ENCODE measurements around the gene CBLB. TPM values are rescaled to one million over a fixed set of nuclear protein-coding genes. Genes with fewer than 3 reads are reported as not detected.

The CBLB gene
- total and polyA plus RNA-seq, 2 donors, result 14.4 to 126 TPM

GRCh38 chr3:105813710-105814109 lies 55.1 kb downstream of the CBLB start:
- H3K36me3 ChIP-seq (ENCODE audit: insufficient read depth), result no peaks in the 10 kb centered on the region
- no peak overlapping the region for H3K4me3 ChIP-seq (ENCODE audit: low read depth, low read length)
- WGBS, result 72% methylated on average over 1 of the region's 1 CpG
- DNase-seq (ENCODE audit: extremely low spot score), result no peak
- H3K27ac ChIP-seq (ENCODE audit: low read depth), result no peak overlapping the region
- H3K4me1 ChIP-seq (ENCODE audit: insufficient read depth), result peaks cover 1% of the 10 kb centered on the region

- DNase-seq (ENCODE audit: extremely low spot score), result no peak
- Histone ChIP-seq H3K36me3 (ENCODE audit: insufficient read depth) (no peaks in the 10 kb centered on the region), H3K4me3 (ENCODE audit: low read depth, low read length) (no peak overlapping the region), H3K4me1 (ENCODE audit: insufficient read depth) (peaks cover 1% of the 10 kb centered on the region), H3K27ac (ENCODE audit: low read depth) (no peak overlapping the region)
- WGBS, result 55% methylated on average over 1 of the region's 1 CpG
Observed at GRCh38 chr3:105812194-105812586, 56.6 kb downstream of the CBLB start.

GRCh38 chr3:105811518-105812193 lies 57.2 kb downstream of the CBLB start:
- DNase-seq (ENCODE audit: extremely low spot score), result no peak
- H3K4me3 ChIP-seq (ENCODE audit: low read depth, low read length), result no peak overlapping the region
- H3K27ac ChIP-seq (ENCODE audit: low read depth), result no peak overlapping the region
- no peaks in the 10 kb centered on the region for H3K36me3 ChIP-seq (ENCODE audit: insufficient read depth)
- H3K4me1 ChIP-seq (ENCODE audit: insufficient read depth), result peaks cover 1% of the 10 kb centered on the region
- 76% methylated on average over 10 of the region's 10 CpGs for WGBS

- DNase-seq (ENCODE audit: extremely low spot score), result no peak
- Histone ChIP-seq H3K4me1 (ENCODE audit: insufficient read depth) (peaks cover 1% of the 10 kb centered on the region), H3K36me3 (ENCODE audit: insufficient read depth) (no peaks in the 10 kb centered on the region), H3K27ac (ENCODE audit: low read depth) (no peak overlapping the region), H3K4me3 (ENCODE audit: low read depth, low read length) (no peak overlapping the region)
- WGBS, result 22% methylated on average over 2 of the region's 2 CpGs
Observed at GRCh38 chr3:105809208-105809888, 59.5 kb downstream of the CBLB start.

- H3K4me1 ChIP-seq (ENCODE audit: insufficient read depth), result peaks cover 1% of the 10 kb centered on the region
- no peaks in the 10 kb centered on the region for H3K36me3 ChIP-seq (ENCODE audit: insufficient read depth)
- no peak overlapping the region for H3K27ac ChIP-seq (ENCODE audit: low read depth)
- WGBS, result 96% methylated on average over 3 of the region's 3 CpGs
- H3K4me3 ChIP-seq (ENCODE audit: low read depth, low read length), result no peak overlapping the region
- no peak for DNase-seq (ENCODE audit: extremely low spot score)
Observed at GRCh38 chr3:105807701-105808100, 61.1 kb downstream of the CBLB start.

GRCh38 chr3:105807146-105807545 lies 61.7 kb downstream of the CBLB start:
- Histone ChIP-seq H3K36me3 (ENCODE audit: insufficient read depth) (no peaks in the 10 kb centered on the region), H3K4me1 (ENCODE audit: insufficient read depth) (peaks cover 1% of the 10 kb centered on the region), H3K27ac (ENCODE audit: low read depth) (no peak overlapping the region), H3K4me3 (ENCODE audit: low read depth, low read length) (no peak overlapping the region)
- no peak for DNase-seq (ENCODE audit: extremely low spot score)
- 94% methylated on average over 4 of the region's 4 CpGs for WGBS

GRCh38 chr3:105806359-105806758 lies 62.5 kb downstream of the CBLB start:
- no peak overlapping the region for H3K4me3 ChIP-seq (ENCODE audit: low read depth, low read length)
- DNase-seq (ENCODE audit: extremely low spot score), result no peak
- H3K36me3 ChIP-seq (ENCODE audit: insufficient read depth), result no peaks in the 10 kb centered on the region
- peaks cover 1% of the 10 kb centered on the region for H3K4me1 ChIP-seq (ENCODE audit: insufficient read depth)
- H3K27ac ChIP-seq (ENCODE audit: low read depth), result no peak overlapping the region

GRCh38 chr3:105805404-105805803 lies 63.4 kb downstream of the CBLB start:
- Histone ChIP-seq H3K27ac (ENCODE audit: low read depth) (no peak overlapping the region), H3K4me1 (ENCODE audit: insufficient read depth) (peaks cover 1% of the 10 kb centered on the region), H3K4me3 (ENCODE audit: low read depth, low read length) (no peak overlapping the region), H3K36me3 (ENCODE audit: insufficient read depth) (no peaks in the 10 kb centered on the region)
- 80% methylated on average over 7 of the region's 7 CpGs for WGBS
- no peak for DNase-seq (ENCODE audit: extremely low spot score)

GRCh38 chr3:105802118-105802706 lies 66.6 kb downstream of the CBLB start:
- DNase-seq (ENCODE audit: extremely low spot score), result no peak
- Histone ChIP-seq H3K27ac (ENCODE audit: low read depth) (no peak overlapping the region), H3K4me1 (ENCODE audit: insufficient read depth) (no peaks in the 10 kb centered on the region), H3K36me3 (ENCODE audit: insufficient read depth) (no peaks in the 10 kb centered on the region), H3K4me3 (ENCODE audit: low read depth, low read length) (no peak overlapping the region)
- WGBS, result 52% methylated on average over 5 of the region's 5 CpGs

GRCh38 chr3:105801397-105801796 lies 67.4 kb downstream of the CBLB start:
- Histone ChIP-seq H3K4me1 (ENCODE audit: insufficient read depth) (no peaks in the 10 kb centered on the region), H3K4me3 (ENCODE audit: low read depth, low read length) (no peak overlapping the region), H3K36me3 (ENCODE audit: insufficient read depth) (no peaks in the 10 kb centered on the region), H3K27ac (ENCODE audit: low read depth) (no peak overlapping the region)
- no peak for DNase-seq (ENCODE audit: extremely low spot score)
- WGBS, result 93% methylated on average over 2 of the region's 2 CpGs

- WGBS, result 75% methylated on average over 5 of the region's 5 CpGs
- DNase-seq (ENCODE audit: extremely low spot score), result no peak
- H3K4me3 ChIP-seq (ENCODE audit: low read depth, low read length), result no peak overlapping the region
- H3K4me1 ChIP-seq (ENCODE audit: insufficient read depth), result no peaks in the 10 kb centered on the region
- no peaks in the 10 kb centered on the region for H3K36me3 ChIP-seq (ENCODE audit: insufficient read depth)
- no peak overlapping the region for H3K27ac ChIP-seq (ENCODE audit: low read depth)
Observed at GRCh38 chr3:105800320-105800719, 68.5 kb downstream of the CBLB start.

GRCh38 chr3:105799286-105799685 lies 69.5 kb downstream of the CBLB start:
- no peaks in the 10 kb centered on the region for H3K4me1 ChIP-seq (ENCODE audit: insufficient read depth)
- WGBS, result 91% methylated on average over 3 of the region's 3 CpGs
- H3K27ac ChIP-seq (ENCODE audit: low read depth), result no peak overlapping the region
- H3K36me3 ChIP-seq (ENCODE audit: insufficient read depth), result no peaks in the 10 kb centered on the region
- DNase-seq (ENCODE audit: extremely low spot score), result no peak
- H3K4me3 ChIP-seq (ENCODE audit: low read depth, low read length), result no peak overlapping the region

GRCh38 chr3:105798381-105798934 lies 70.4 kb downstream of the CBLB start:
- Histone ChIP-seq H3K36me3 (ENCODE audit: insufficient read depth) (no peaks in the 10 kb centered on the region), H3K4me3 (ENCODE audit: low read depth, low read length) (no peak overlapping the region), H3K4me1 (ENCODE audit: insufficient read depth) (no peaks in the 10 kb centered on the region), H3K27ac (ENCODE audit: low read depth) (no peak overlapping the region)
- no peak for DNase-seq (ENCODE audit: extremely low spot score)
- 54% methylated on average over 1 of the region's 1 CpG for WGBS

- Histone ChIP-seq H3K4me3 (ENCODE audit: low read depth, low read length) (no peak overlapping the region), H3K27ac (ENCODE audit: low read depth) (no peak overlapping the region)
- WGBS, result 85% methylated on average over 2 of the region's 2 CpGs
Observed at GRCh38 chr3:105793040-105793439, 75.8 kb downstream of the CBLB start.

More at GRCh38 chr3:105793040-105793439, 75.8 kb downstream of the CBLB start:
- H3K36me3 ChIP-seq (ENCODE audit: insufficient read depth), result no peaks in the 10 kb centered on the region
- H3K4me1 ChIP-seq (ENCODE audit: insufficient read depth), result peaks cover 1% of the 10 kb centered on the region
- no peak for DNase-seq (ENCODE audit: extremely low spot score)
